ENCODE data around the gene PKN3. TPM values are rescaled to one million over a fixed set of nuclear protein-coding genes. Genes with fewer than 3 reads are reported as not detected.

Gene PKN3
- total and polyA plus RNA-seq, 9 of the 15 experiments (the other 6 are each of a cell fraction or from before 2014, with no cell fraction given) = 0.82 to 49.2 (median 19.7) TPM

GRCh38 chr9:128656416-128657343, 45.6 kb upstream of the PKN3 start, which contains the start of gene DYNC2I2 (continued):
- TF ChIP-seq TAF7 (tag; IDR thresholded peaks at IDR 0.05) = peak; percentile 96
- TF ChIP-seq MTA3 (IDR thresholded peaks at IDR 0.05; ENCODE audit: borderline replicate concordance) = peak; percentile 92
- peak; percentile 70; the same call in 1 of the 2 replicates for TF ChIP-seq RFX7 (CRISPR knock-in tag; IDR thresholded peaks at IDR 0.05)
- TF ChIP-seq CHD1 (IDR thresholded peaks at IDR 0.05; ENCODE audit: low read length) = peak; percentile 84
- peak; percentile 97 for TF ChIP-seq E2F3 (CRISPR knock-in tag; IDR thresholded peaks at IDR 0.05)
- peak; percentile 91 for TF ChIP-seq MBD2 (IDR thresholded peaks at IDR 0.05; ENCODE audit: borderline replicate concordance, low read depth)
- TF ChIP-seq THAP7 (CRISPR knock-in tag; IDR thresholded peaks at IDR 0.05) = peak; percentile 70; the same call in 1 of the 2 replicates
- TF ChIP-seq VEZF1 (CRISPR knock-in tag; IDR thresholded peaks at IDR 0.05) = peak; percentile 70
- peak; percentile 92 for TF ChIP-seq LCOR (CRISPR knock-in tag; IDR thresholded peaks at IDR 0.05)
- TF ChIP-seq, protein P1, sequence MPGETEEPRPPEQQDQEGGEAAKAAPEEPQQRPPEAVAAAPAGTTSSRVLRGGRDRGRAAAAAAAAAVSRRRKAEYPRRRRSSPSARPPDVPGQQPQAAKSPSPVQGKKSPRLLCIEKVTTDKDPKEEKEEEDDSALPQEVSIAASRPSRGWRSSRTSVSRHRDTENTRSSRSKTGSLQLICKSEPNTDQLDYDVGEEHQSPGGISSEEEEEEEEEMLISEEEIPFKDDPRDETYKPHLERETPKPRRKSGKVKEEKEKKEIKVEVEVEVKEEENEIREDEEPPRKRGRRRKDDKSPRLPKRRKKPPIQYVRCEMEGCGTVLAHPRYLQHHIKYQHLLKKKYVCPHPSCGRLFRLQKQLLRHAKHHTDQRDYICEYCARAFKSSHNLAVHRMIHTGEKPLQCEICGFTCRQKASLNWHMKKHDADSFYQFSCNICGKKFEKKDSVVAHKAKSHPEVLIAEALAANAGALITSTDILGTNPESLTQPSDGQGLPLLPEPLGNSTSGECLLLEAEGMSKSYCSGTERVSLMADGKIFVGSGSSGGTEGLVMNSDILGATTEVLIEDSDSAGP (CRISPR knock-in tag; IDR thresholded peaks at IDR 0.05) = peak; percentile 73; the same call in 1 of the 2 replicates
- TF ChIP-seq FOXK1 (CRISPR knock-in tag; IDR thresholded peaks at IDR 0.05; ENCODE audit: borderline replicate concordance) = peak; percentile 93; the same call in 1 of the 2 replicates
- no peak; the same call in 1 of the 2 replicates for TF ChIP-seq ZC3H11A (IDR thresholded peaks at IDR 0.05; ENCODE audit: low read depth, low read length)
- peak; percentile 92 for TF ChIP-seq TEAD4 (IDR thresholded peaks at IDR 0.05; ENCODE audit: low read length)
- TF ChIP-seq TEAD4 (CRISPR knock-in tag; IDR thresholded peaks at IDR 0.05; ENCODE audit: borderline replicate concordance) = peak; percentile 94
- peak; percentile 97 for TF ChIP-seq KAT7 (CRISPR knock-in tag; IDR thresholded peaks at IDR 0.05; ENCODE audit: borderline replicate concordance)
- peak; percentile 25; the same call in 1 of the 2 replicates for TF ChIP-seq RFX5 (IDR thresholded peaks at IDR 0.05; ENCODE audit: low read depth, low read length)
- TF ChIP-seq ZNF23 (CRISPR knock-in tag; IDR thresholded peaks at IDR 0.05) = peak; percentile 74
- TF ChIP-seq SIX5 (IDR thresholded peaks at IDR 0.05; ENCODE audit: borderline replicate concordance in 1 of 2, insufficient read depth in 1 of 2, low read depth in 1 of 2, low read length in 2 of 2) = peak; percentile 81 to 84
- peak; percentile 97 for TF ChIP-seq KDM5B (IDR thresholded peaks at IDR 0.05; ENCODE audit: insufficient replicate concordance, low read depth, low read length)
- TF ChIP-seq TBL1XR1 (IDR thresholded peaks at IDR 0.05; ENCODE audit: low read length in 2 of 2) = peak; percentile 66 to 68; a peak in 2 of 4 replicates
- peak; percentile 78 for TF ChIP-seq FOSL1 (tag; conservative IDR thresholded peaks at IDR 0.05)
- TF ChIP-seq PCBP2 (IDR thresholded peaks at IDR 0.05; ENCODE audit: low read depth, low read length, poor library complexity, severe bottlenecking) = no peak
- TF ChIP-seq CCNT2 (IDR thresholded peaks at IDR 0.05; ENCODE audit: borderline replicate concordance, extremely low read depth, insufficient read length, low read depth, low read length) = peak; percentile 54
- peak; percentile 95 for TF ChIP-seq ERF (CRISPR knock-in tag; IDR thresholded peaks at IDR 0.05)

Measured in K562 (cell line).